ENCODE results near the gene CNOT9.

The CNOT9 gene

GRCh38 chr2:218578272-218578877 is 9.7 kb downstream of the CNOT9 start:
- no peak for DNase-seq

- DNase-seq: no peak
These were observed 13.4 kb downstream of the CNOT9 start for GRCh38 chr2:218582076-218582475.

- DNase-seq: no peak
These were observed 15.6 kb downstream of the CNOT9 start for GRCh38 chr2:218583983-218584850.

GRCh38 chr2:218585541-218585940 is 16.9 kb downstream of the CNOT9 start:
- no peak for DNase-seq

GRCh38 chr2:218605432-218605831 is 36.8 kb downstream of the CNOT9 start:
- DNase-seq: peak; percentile 48

GRCh38 chr2:218607436-218608115 is 38.9 kb downstream of the CNOT9 start, which contains the start of gene PLCD4:
PLCD4 (plus strand) TSS chr2:218607899; CDS start chr2:218615740, 7,841 bp downstream.
- no peak for DNase-seq

GRCh38 chr2:218615868-218616315 is 47.3 kb downstream of the CNOT9 start:
- DNase-seq: no peak

- no peak for DNase-seq
These were observed 49.6 kb downstream of the CNOT9 start for GRCh38 chr2:218618102-218618860.

GRCh38 chr2:218621007-218621406 is 52.4 kb downstream of the CNOT9 start:
- no peak for DNase-seq

GRCh38 chr2:218622606-218623365 is 54.1 kb downstream of the CNOT9 start:
- DNase-seq: no peak

- no peak for DNase-seq
These were observed 54.7 kb downstream of the CNOT9 start for GRCh38 chr2:218623366-218623705.

GRCh38 chr2:218626369-218626768 is 57.7 kb downstream of the CNOT9 start:
- no peak for DNase-seq

- no peak for DNase-seq
These were observed 59.3 kb downstream of the CNOT9 start for GRCh38 chr2:218627939-218628338.

- no peak for DNase-seq
These were observed 63.2 kb downstream of the CNOT9 start for GRCh38 chr2:218631837-218632236.

GRCh38 chr2:218635719-218636118 is 67.1 kb downstream of the CNOT9 start:
- no peak for DNase-seq

- no peak for DNase-seq
These were observed 69.7 kb downstream of the CNOT9 start for GRCh38 chr2:218638372-218638771.

GRCh38 chr2:218642121-218642656 is 73.5 kb downstream of the CNOT9 start:
- DNase-seq: no peak

- DNase-seq: no peak
These were observed 74.1 kb downstream of the CNOT9 start for GRCh38 chr2:218642786-218643185.

GRCh38 chr2:218643751-218644310 is 75.2 kb downstream of the CNOT9 start:
- no peak for DNase-seq

- no peak for DNase-seq
These were observed 76.1 kb downstream of the CNOT9 start for GRCh38 chr2:218644721-218645120.

- no peak for DNase-seq
These were observed 76.5 kb downstream of the CNOT9 start for GRCh38 chr2:218645126-218645525.
